T-helper 1 cell treated with Interleukin-12 subunit alpha and Interleukin-12 subunit beta and Interleukin-4 antibody, amounts not matched to agents 30 ng/mL and 1 ng/mL, for 36 hours (primary cell): Measurements from ENCODE around the gene GPX4. TPM values are rescaled to one million over a fixed set of nuclear protein-coding genes. Genes with fewer than 3 reads are reported as not detected.

Source experiments
- intact Hi-C: fragments of 100-400 bp; cut with micrococcal nuclease; formaldehyde crosslinking; loops from one replicate; pipeline ENCODE4 v1.15.1; 2024
- total RNA-seq: library from RNA; stranded (reverse); gene quantifications from 2 replicates; pipeline ENCODE4 v1.2.3, GENCODE V29; 2022

Gene GPX4
- total RNA-seq, 1 donor from 2014 or later = 142 TPM

- intact Hi-C loops = loop anchor here (5.0 kb wide), 1 partner anchor 80 kb away; no protein-coding TSS in a partner anchor
Observed at GRCh38 chr19:1112268-1113029, 8.7 kb downstream of the GPX4 start.

- intact Hi-C loops = loop anchor here (5.0 kb wide), 1 partner anchor 79 kb away; no protein-coding TSS in a partner anchor
Observed at GRCh38 chr19:1113030-1113985, 9.5 kb downstream of the GPX4 start.

- intact Hi-C loops = loop anchor here (5.0 kb wide), 1 partner anchor 78 kb away; no protein-coding TSS in a partner anchor
Observed at GRCh38 chr19:1113986-1114483, 10.2 kb downstream of the GPX4 start.

GRCh38 chr19:1114728-1115127 lies 10.9 kb downstream of the GPX4 start:
- intact Hi-C loops = loop anchor here (5.0 kb wide), 1 partner anchor 78 kb away; no protein-coding TSS in a partner anchor

- intact Hi-C loops = no loop called here
Observed at GRCh38 chr19:1115646-1116420, 12.0 kb downstream of the GPX4 start.

DNA sequence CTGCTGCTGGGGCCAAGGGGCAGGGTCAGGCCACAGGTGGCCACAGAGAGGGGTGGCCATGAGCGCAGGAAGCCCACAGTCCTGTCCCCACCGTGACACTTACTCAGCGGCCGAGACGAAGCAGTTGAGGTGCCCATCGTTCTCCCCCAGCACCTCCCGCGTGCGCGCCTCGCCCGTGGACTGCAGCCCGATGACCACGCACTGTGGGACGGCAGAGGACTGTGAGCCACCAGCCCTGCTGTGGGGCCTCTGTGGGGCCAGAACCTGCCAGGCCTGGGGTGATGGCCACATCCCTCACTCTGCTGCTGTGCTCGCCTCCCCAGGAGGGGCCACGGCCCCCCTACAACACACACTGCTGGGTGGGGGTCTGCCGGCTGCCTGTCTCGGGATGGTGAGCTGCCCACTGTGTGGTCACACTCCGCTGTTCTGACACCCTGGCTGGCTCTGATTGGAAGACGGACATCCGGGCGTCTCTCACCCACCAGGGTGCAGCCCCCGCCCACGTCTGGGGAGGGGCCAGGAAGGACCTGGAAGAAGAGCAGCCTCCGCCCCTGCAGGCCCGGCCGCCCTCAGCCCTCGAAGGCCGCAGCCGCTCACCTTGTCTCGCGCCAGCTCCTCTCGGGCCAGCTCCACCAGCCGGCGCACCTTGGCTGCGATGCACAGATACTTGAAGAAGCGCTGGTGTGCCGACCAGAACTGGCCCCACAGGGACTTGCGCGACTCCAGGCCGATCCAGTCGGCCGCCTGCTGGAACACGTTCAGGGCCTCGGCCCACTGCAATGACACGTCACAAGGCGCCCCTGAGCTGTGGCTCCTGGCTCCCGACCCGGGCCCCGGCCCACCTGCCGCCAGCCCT lies 13.2 kb downstream of the GPX4 start:
- intact Hi-C loops = no loop called here

DNA sequence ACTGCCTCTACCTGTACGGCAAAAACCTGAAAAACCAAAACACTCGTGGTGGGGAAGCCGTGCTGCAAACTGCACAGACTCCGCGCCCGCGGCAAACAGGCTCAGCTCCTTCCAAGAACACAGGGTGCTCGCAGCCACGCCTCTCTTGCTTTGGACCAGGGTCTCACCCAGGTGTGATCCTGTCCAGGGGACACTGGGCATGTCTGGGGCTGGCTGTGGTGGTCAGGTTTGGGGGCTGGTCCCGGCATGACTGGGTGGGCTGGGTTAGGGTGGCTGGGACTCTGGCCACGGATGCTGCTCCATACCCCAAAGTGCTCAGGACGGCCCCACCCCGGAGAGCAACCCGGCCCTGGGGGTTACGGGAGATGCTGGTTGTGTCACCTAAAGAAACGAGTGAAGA lies 13.9 kb downstream of the GPX4 start:
- intact Hi-C loops = no loop called here

DNA sequence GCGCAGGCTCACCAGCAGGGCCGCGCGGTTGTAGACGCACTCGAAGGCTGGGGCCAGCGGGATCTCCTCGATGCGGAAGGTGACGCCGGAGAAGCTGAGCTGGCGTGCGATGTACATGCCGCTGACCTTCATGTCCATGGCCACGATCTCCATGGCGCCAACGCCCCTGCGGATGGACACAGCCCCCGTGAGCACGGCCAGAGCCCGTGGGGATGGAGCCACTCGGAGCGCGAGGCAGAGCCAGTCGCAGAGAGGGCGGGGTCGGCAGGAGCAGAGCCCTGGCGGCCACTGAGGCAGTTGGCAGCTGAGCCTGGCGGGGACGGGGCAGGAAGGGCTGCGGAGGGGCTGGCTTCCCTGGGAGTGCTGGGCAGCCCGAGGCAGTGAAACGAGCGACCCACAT lies 15.2 kb downstream of the GPX4 start:
- intact Hi-C loops = no loop called here

- intact Hi-C loops = no loop called here
Observed at GRCh38 chr19:1119475-1120217, 15.9 kb downstream of the GPX4 start.

GRCh38 chr19:1121395-1121794 lies 17.6 kb downstream of the GPX4 start:
- intact Hi-C loops = no loop called here

GRCh38 chr19:1122021-1122971 lies 18.5 kb downstream of the GPX4 start:
- intact Hi-C loops = no loop called here

- intact Hi-C loops = no loop called here
Observed at GRCh38 chr19:1122972-1123363, 19.2 kb downstream of the GPX4 start.

DNA sequence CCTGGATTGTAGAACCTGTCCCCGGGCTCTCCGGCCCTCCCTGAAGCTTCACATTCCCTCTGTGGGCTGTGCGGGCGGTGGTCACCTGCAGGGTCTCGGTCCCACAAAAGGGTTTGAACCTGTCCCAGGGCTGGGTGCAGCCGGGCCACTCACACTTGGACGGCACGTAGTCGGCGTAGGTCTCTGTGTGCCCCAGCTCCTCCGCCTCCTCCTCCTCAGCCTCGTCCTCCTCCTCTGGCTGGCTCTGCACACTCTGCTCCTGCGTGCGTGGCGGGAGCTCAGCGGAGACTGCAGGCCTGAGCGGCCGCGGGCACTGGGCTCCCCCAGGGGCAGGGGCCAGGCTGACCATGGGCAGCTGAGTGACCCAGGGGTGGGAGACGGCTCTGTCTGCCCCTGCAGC lies 19.6 kb downstream of the GPX4 start:
- intact Hi-C loops = no loop called here

- intact Hi-C loops = no loop called here
Observed at GRCh38 chr19:1123885-1124677, 20.3 kb downstream of the GPX4 start.

- intact Hi-C loops = no loop called here
Observed at GRCh38 chr19:1125601-1126467, 22.0 kb downstream of the GPX4 start.

DNA sequence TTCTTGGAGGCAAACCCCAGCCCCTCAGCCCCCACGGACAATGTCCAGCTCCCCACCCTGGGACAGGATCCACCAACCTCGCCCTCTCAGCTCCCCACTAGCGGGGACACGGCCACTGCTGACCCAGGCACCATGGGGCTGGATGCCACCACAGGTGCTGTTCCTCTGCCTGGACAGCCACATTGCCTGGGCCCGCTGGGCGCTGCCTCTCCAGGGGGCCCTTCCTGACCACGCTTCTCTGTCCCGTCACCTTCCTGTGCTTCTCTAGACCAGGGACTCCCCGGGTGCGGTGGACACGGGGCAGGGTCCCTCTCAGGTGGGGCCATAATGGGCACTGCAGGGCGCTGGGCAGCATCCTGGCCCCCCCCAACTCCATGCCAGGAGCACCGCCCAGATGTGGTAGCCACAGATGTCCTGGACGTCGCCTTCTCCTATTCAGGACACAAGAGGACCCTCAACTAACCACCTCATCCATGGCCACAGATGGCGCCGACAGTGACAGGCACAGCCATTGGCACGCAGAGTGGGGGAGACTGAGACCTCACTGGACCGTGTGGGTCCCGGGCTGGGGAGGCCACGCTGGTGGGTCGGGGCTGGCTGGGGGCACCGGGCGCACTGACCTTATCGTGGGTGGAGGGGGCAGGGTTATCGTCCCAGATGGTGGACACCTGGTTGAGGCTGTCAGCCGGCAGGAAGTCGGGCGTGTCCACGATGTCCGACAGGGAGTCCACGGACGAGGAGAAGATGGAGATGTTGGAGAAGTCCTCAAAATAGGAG lies 23.4 kb downstream of the GPX4 start:
- intact Hi-C loops = no loop called here
